A673 (cell line): Measurements from ENCODE around the gene MSI2. TPM values are rescaled to one million over a fixed set of nuclear protein-coding genes. Genes with fewer than 3 reads are reported as not detected.

ENCODE experiments used
- BruUV-seq: library from RNA; stranded (reverse); fragments of 400-500 nt; replicated peaks from 2 replicates; lab custom pipeline; 2021; lab: Mats Ljungman, UMichigan
- CTCF ChIA-PET: fragments of 300-600 bp; sonication (Branson Sonifier 250); formaldehyde crosslinking; loops from one replicate; lab custom pipeline; 2022; ENCODE audit warnings: antibody characterized with exemption; lab: Charles Lee
- POLR2A ChIA-PET: fragments of 300-600 bp; sonication (Branson Sonifier 250); formaldehyde crosslinking; loops from one replicate; lab custom pipeline; 2022; ENCODE audit warnings: antibody characterized with exemption; ENCODE audit not compliant: low non-redundant PET; lab: Charles Lee
- DNase-seq: peaks from one replicate; pipeline ENCODE4 v3.0.0-alpha.2; 2015; ENCODE audit warnings: low spot score
- H3K27ac ChIP-seq: fragments of 200-600 bp; sonication (generic); 2 replicates; pipeline ENCODE4 v1.5.1; 2016; ENCODE audit warnings: mixed run types, low read depth, mild to moderate bottlenecking, mixed read lengths, antibody characterized with exemption, low read length; ENCODE audit not compliant: poor library complexity, severe bottlenecking
- H3K27me3 ChIP-seq: fragments of 200-600 bp; sonication (generic); replicated peaks from 2 replicates; pipeline ENCODE4 v1.6.1; 2017; ENCODE audit warnings: mixed run types, low read depth, mild to moderate bottlenecking, mixed read lengths, antibody characterized with exemption, low read length; ENCODE audit not compliant: insufficient read depth, poor library complexity
- H3K36me3 ChIP-seq: fragments of 200-600 bp; sonication (generic); 2 replicates; pipeline ENCODE4 v1.6.1; 2016; ENCODE audit warnings: mixed run types, mild to moderate bottlenecking, mixed read lengths, antibody characterized with exemption, low read length; ENCODE audit not compliant: insufficient read depth, poor library complexity, severe bottlenecking
- H3K4me1 ChIP-seq: fragments of 200-600 bp; sonication (generic); 2 replicates; pipeline ENCODE4 v1.6.1; 2017; ENCODE audit warnings: mixed run types, mild to moderate bottlenecking, mixed read lengths, antibody characterized with exemption, low read length; ENCODE audit not compliant: insufficient read depth, poor library complexity, severe bottlenecking
- H3K4me3 ChIP-seq: fragments of 200-600 bp; sonication (generic); 2 replicates; pipeline ENCODE4 v1.5.1; 2016; ENCODE audit warnings: low read depth, mixed run types, mild to moderate bottlenecking, mixed read lengths, low read length; ENCODE audit not compliant: poor library complexity, severe bottlenecking
- H3K9me3 ChIP-seq: fragments of 200-600 bp; sonication (generic); 2 replicates; pipeline ENCODE4 v1.6.1; 2016; ENCODE audit warnings: mixed run types, low read depth, mild to moderate bottlenecking, mixed read lengths, antibody characterized with exemption, low read length; ENCODE audit not compliant: poor library complexity, severe bottlenecking
- EZH2 ChIP-seq: fragments of 200-600 bp; sonication (generic); IDR thresholded peaks from 2 replicates; pipeline ENCODE4 v1.6.1; 2017; ENCODE audit warnings: borderline replicate concordance, low read depth, mild to moderate bottlenecking, mixed read lengths, antibody characterized with exemption, low read length; ENCODE audit not compliant: poor library complexity, severe bottlenecking
- intact Hi-C: fragments of 100-400 bp; cut with micrococcal nuclease; formaldehyde crosslinking; loops from one replicate; pipeline ENCODE4 v1.10.0; 2022; ENCODE audit not compliant: unreplicated experiment
- total RNA-seq: library from RNA; stranded (reverse); gene quantifications from 2 replicates; pipeline ENCODE4 v1.2.3, GENCODE V29; 2021
- TF ChIP-seq, protein P1 (sequence below): fragments of 300-800, 200-600 bp; sonication (generic); conservative IDR thresholded peaks from 2 replicates; pipeline ENCODE4 v1.5.1; 2017; ENCODE audit warnings: low read depth, mild to moderate bottlenecking, antibody characterized with exemption, low read length, moderate library complexity, mixed read lengths

MSI2 gene
- total RNA-seq, 1 experiment from 2014 or later: 108 TPM

DNA sequence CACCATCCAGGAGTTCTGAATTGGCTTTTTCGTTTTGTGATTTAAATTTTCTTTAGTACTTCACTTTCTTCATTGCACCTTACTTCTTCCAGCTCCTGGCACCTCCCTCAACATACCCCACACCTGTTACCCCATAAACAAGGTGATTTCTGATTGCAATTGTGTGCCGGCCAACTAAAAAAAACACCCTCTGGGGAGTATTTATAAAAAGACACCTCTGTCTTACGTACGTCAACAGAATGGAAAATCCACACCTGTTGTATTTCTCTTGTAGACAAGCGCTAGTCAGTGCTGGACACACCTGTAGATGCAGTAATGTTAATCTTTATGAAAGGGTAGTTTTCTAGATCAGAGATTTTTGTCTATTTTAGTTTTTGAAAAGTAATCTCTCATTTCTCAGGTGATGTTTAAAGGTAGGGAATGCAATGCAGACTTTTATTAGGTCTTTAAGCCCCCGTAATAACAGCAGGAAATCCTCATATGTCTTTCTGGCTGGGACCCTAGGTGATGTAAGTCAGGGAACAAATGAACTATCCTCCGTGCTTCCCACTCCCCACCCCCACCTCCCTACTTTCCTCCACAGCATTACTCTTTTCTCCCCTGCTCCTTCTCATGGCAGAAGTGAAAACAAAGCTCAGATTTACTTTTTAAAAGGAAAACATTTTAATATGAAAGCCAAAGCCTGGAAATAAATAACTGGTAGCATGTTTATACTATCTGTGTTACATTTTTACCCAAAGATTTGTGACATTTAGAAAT is 4.2 kb downstream of the MSI2 start:
- no peak overlapping the region for H3K27ac ChIP-seq
- no peaks in the 10 kb centered on the region for H3K27me3 ChIP-seq
- ChIA-PET POLR2A (no interaction called here), CTCF (interaction anchor here (1.4 kb wide), 1 partner anchor 17 kb away, joined by 5 read pairs; no protein-coding TSS in a partner anchor)
- H3K36me3 ChIP-seq: peaks cover 49% of the 10 kb centered on the region
- TF ChIP-seq, protein P1, sequence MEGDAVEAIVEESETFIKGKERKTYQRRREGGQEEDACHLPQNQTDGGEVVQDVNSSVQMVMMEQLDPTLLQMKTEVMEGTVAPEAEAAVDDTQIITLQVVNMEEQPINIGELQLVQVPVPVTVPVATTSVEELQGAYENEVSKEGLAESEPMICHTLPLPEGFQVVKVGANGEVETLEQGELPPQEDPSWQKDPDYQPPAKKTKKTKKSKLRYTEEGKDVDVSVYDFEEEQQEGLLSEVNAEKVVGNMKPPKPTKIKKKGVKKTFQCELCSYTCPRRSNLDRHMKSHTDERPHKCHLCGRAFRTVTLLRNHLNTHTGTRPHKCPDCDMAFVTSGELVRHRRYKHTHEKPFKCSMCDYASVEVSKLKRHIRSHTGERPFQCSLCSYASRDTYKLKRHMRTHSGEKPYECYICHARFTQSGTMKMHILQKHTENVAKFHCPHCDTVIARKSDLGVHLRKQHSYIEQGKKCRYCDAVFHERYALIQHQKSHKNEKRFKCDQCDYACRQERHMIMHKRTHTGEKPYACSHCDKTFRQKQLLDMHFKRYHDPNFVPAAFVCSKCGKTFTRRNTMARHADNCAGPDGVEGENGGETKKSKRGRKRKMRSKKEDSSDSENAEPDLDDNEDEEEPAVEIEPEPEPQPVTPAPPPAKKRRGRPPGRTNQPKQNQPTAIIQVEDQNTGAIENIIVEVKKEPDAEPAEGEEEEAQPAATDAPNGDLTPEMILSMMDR: no peak
- no peak for TF ChIP-seq EZH2
- no peak for DNase-seq
- H3K4me1 ChIP-seq: peaks cover 8% of the 10 kb centered on the region
- intact Hi-C loops: no loop called here
- H3K9me3 ChIP-seq: no peaks in the 10 kb centered on the region
- no peak overlapping the region for H3K4me3 ChIP-seq
- no TSS peak for BruUV-seq

DNA sequence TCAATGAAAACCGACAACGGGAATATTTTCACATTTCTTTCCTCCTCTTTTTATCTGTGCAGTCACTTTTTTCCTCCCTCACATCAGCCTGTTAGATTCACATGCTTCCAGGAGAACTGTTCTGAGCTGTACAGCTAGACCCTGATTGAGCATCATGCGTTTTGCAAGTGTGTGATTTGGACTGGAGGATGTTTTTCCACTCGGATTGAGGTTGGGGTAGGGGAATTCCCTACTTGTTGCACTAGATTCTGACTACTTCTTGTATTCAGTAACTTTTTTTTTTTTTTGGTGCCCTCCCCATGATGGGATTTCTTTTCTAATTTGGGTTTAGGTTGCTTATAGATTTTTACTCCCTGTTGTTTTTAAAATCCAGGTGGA is 4.8 kb downstream of the MSI2 start:
- TF ChIP-seq, protein P1: no peak
- no peak for TF ChIP-seq EZH2
- Histone ChIP-seq H3K27ac (no peak overlapping the region), H3K4me1 (peaks cover 8% of the 10 kb centered on the region), H3K9me3 (no peaks in the 10 kb centered on the region), H3K27me3 (no peaks in the 10 kb centered on the region), H3K36me3 (peaks cover 52% of the 10 kb centered on the region), H3K4me3 (no peak overlapping the region)
- no peak for DNase-seq
- BruUV-seq: no TSS peak
- intact Hi-C loops: no loop called here
- ChIA-PET CTCF (interaction anchor here (1.4 kb wide), 1 partner anchor 17 kb away, joined by 5 read pairs; no protein-coding TSS in a partner anchor), POLR2A (no interaction called here)

DNA sequence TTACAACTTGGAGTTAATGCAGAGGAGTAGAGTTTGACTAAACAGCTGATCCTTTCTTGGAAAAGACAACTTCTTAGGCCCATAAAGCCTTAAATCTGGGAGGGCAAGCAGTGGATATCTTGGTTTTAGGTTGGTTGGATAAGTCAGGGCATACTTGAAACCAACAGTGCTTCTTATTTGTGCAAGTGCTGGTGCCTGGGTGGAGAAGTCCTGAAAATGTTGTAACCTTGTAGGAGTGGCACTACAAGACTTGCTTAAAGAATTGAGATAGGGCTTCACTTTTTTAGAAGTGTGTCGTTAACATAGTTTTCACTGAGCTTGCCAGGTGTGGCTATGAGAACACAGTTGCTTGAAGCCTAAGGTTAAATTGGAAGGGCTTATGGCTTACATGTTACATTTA is 6.2 kb downstream of the MSI2 start:
- Histone ChIP-seq H3K27ac (no peak overlapping the region), H3K27me3 (no peaks in the 10 kb centered on the region), H3K36me3 (peaks cover 52% of the 10 kb centered on the region), H3K4me3 (no peak overlapping the region), H3K4me1 (peaks cover 8% of the 10 kb centered on the region), H3K9me3 (no peaks in the 10 kb centered on the region)
- ChIA-PET POLR2A (no interaction called here), CTCF (no interaction called here)
- intact Hi-C loops: no loop called here
- DNase-seq: no peak
- TF ChIP-seq, protein P1: no peak
- TF ChIP-seq EZH2: no peak
- BruUV-seq: no TSS peak
